ENCODE measurements around the gene PAXX. TPM values are rescaled to one million over a fixed set of nuclear protein-coding genes. Genes with fewer than 3 reads are reported as not detected.

PAXX gene
- total and polyA plus RNA-seq, 9 of the 15 experiments (the other 6 are each of a cell fraction or from before 2014, with no cell fraction given), result 1.2 to 175 (median 38.5) TPM

- no peak for TF ChIP-seq TOE1 (IDR thresholded peaks at IDR 0.05; ENCODE audit: borderline replicate concordance)
- TF ChIP-seq TOE1 (CRISPR knock-in tag; IDR thresholded peaks at IDR 0.05; ENCODE audit: borderline replicate concordance, low read depth), result no peak
- no peak for TF ChIP-seq STAG1 (CRISPR knock-in tag; IDR thresholded peaks at IDR 0.05; ENCODE audit: borderline replicate concordance)
- no peak for TF ChIP-seq SP2 (IDR thresholded peaks at IDR 0.05; ENCODE audit: extremely low read depth, low read depth, low read length, poor library complexity, severe bottlenecking)
- peak in 1 of 2 experiments; percentile 60; a peak in 3 of 4 replicates for TF ChIP-seq UBTF (IDR thresholded peaks at IDR 0.05; ENCODE audit: borderline replicate concordance in 1 of 2, low read depth in 2 of 2, low read length in 2 of 2)
- TF ChIP-seq ZBTB33 (CRISPR knock-in tag; IDR thresholded peaks at IDR 0.05), result no peak
- TF ChIP-seq HDAC8 (tag; IDR thresholded peaks at IDR 0.05), result no peak
- TF ChIP-seq NFIX (CRISPR knock-in tag; IDR thresholded peaks at IDR 0.05; ENCODE audit: low read depth), result no peak
- no peak for TF ChIP-seq ATF7 (IDR thresholded peaks at IDR 0.05)
- no peak for TF ChIP-seq HNRNPL (IDR thresholded peaks at IDR 0.05; ENCODE audit: low read depth, low read length)
- peak; percentile 97 for TF ChIP-seq GATAD2B (IDR thresholded peaks at IDR 0.05; ENCODE audit: borderline replicate concordance)
- TF ChIP-seq EP400 (IDR thresholded peaks at IDR 0.05), result no peak
- TF ChIP-seq CHCHD3 (CRISPR knock-in tag; IDR thresholded peaks at IDR 0.05), result no peak
- no peak for TF ChIP-seq SREBF2 (CRISPR knock-in tag; IDR thresholded peaks at IDR 0.05)
- TF ChIP-seq RBFOX2 (IDR thresholded peaks at IDR 0.05; ENCODE audit: low read depth, low read length), result peak; percentile 58
- TF ChIP-seq MAFF (IDR thresholded peaks at IDR 0.05; ENCODE audit: low read length), result no peak
- no peak for TF ChIP-seq WHSC1 (IDR thresholded peaks at IDR 0.05; ENCODE audit: low read length)
- no peak for TF ChIP-seq AFF4 (CRISPR knock-in tag; IDR thresholded peaks at IDR 0.05)
- TF ChIP-seq MYC (IDR thresholded peaks at IDR 0.05; ENCODE audit: low read depth, low read length), result no peak
- no peak for TF ChIP-seq MYC (CRISPR knock-in tag; IDR thresholded peaks at IDR 0.05; ENCODE audit: borderline replicate concordance, low read depth)
- TF ChIP-seq LARP7 (IDR thresholded peaks at IDR 0.05), result no peak
Measured at GRCh38 chr9:136944212-136944518, 48.1 kb upstream of the PAXX start (continued).

Data from K562 (cell line).